Neuronal stem cell (in vitro differentiated cells): ENCODE data around the gene SEC31B.

Experiments used
- DNase-seq: peaks from one replicate; pipeline ENCODE4 v3.0.0-alpha.2; 2013; ENCODE audit warnings: low spot score
- H2AFZ ChIP-seq: one replicate; pipeline ENCODE4 v1.6.1; 2013; ENCODE audit warnings: mild to moderate bottlenecking, low read length, inconsistent platforms
- H2AK5ac ChIP-seq: 2 replicates; pipeline ENCODE4 v1.6.1; 2013; ENCODE audit warnings: low read depth, mild to moderate bottlenecking, inconsistent platforms, low read length, moderate library complexity, mixed read lengths
- H2BK120ac ChIP-seq: 2 replicates; pipeline ENCODE4 v1.6.1; 2013; ENCODE audit warnings: low read depth, mild to moderate bottlenecking, inconsistent platforms, low read length, moderate library complexity, mixed read lengths
- H2BK12ac ChIP-seq: one replicate; pipeline ENCODE4 v1.6.1; 2013; ENCODE audit warnings: low read length, inconsistent platforms
- H2BK15ac ChIP-seq: 2 replicates; pipeline ENCODE4 v1.6.1; 2013; ENCODE audit warnings: mild to moderate bottlenecking, low read length, inconsistent platforms, mixed read lengths
- H2BK5ac ChIP-seq: one replicate; pipeline ENCODE4 v1.6.1; 2013; ENCODE audit warnings: inconsistent platforms, mild to moderate bottlenecking, low read length, moderate library complexity
- H3K14ac ChIP-seq: one replicate; pipeline ENCODE4 v1.6.1; 2013; ENCODE audit warnings: low read length, inconsistent platforms
- H3K18ac ChIP-seq: 2 replicates; pipeline ENCODE4 v1.6.1; 2013; ENCODE audit warnings: low read length, inconsistent platforms
- H3K23ac ChIP-seq: 2 replicates; pipeline ENCODE4 v1.6.1; 2013; ENCODE audit warnings: low read depth, mild to moderate bottlenecking, mixed read lengths, low read length, inconsistent platforms; ENCODE audit not compliant: poor library complexity
- H3K27ac ChIP-seq: replicated peaks from 3 replicates; pipeline ENCODE4 v1.5.1; 2013; ENCODE audit warnings: low read length, inconsistent platforms
- H3K27me3 ChIP-seq, 3 experiments: 2 replicates each; pipeline ENCODE4 v1.6.1; 2013; ENCODE audit warnings: low read length in 3 of 3, mild to moderate bottlenecking in 2 of 3, inconsistent platforms in 1 of 3, low read depth in 1 of 3, mixed read lengths in 1 of 3, moderate library complexity in 1 of 3; ENCODE audit not compliant: control insufficient read depth in 3 of 3, insufficient read depth in 3 of 3
- H3K36me3 ChIP-seq, 2 donors: replicated peaks in 1 of 2; 2 replicates each; pipeline ENCODE4 v1.6.1; 2013; ENCODE audit warnings: low read length in 2 of 2; ENCODE audit not compliant: control insufficient read depth in 2 of 2, insufficient read depth in 2 of 2
- H3K4ac ChIP-seq: 2 replicates; pipeline ENCODE4 v1.6.1; 2013; ENCODE audit warnings: inconsistent platforms, mild to moderate bottlenecking, low read length, moderate library complexity
- H3K4me1 ChIP-seq, 2 donors: 1 replicate in 1 of 2; 2 replicates in 1 of 2; pipeline ENCODE4 v1.6.1; 2013; ENCODE audit warnings: low read length in 2 of 2, low read depth in 1 of 2; ENCODE audit not compliant: control insufficient read depth in 2 of 2, insufficient read depth in 1 of 2
- H3K4me2 ChIP-seq: one replicate; pipeline ENCODE4 v1.6.1; 2013; ENCODE audit warnings: mild to moderate bottlenecking, low read length, inconsistent platforms; ENCODE audit not compliant: insufficient read depth, poor library complexity, severe bottlenecking
- H3K4me3 ChIP-seq, 2 donors: 2 replicates each; pipeline ENCODE4 v1.5.1; 2013; ENCODE audit warnings: low read length in 2 of 2, mild to moderate bottlenecking in 2 of 2, inconsistent platforms in 1 of 2, moderate library complexity in 1 of 2
- H3K79me1 ChIP-seq: one replicate; pipeline ENCODE4 v1.6.1; 2013; ENCODE audit warnings: low read depth, mild to moderate bottlenecking, inconsistent platforms, low read length, moderate library complexity
- H3K9ac ChIP-seq: one replicate; pipeline ENCODE4 v1.6.1; 2013; ENCODE audit warnings: mild to moderate bottlenecking, low read depth, low read length, inconsistent platforms; ENCODE audit not compliant: poor library complexity
- H3K9me3 ChIP-seq, 2 donors: replicated peaks in 1 of 2; 2 replicates each; pipeline versions ENCODE3 to v1.6.1; 2013; ENCODE audit warnings: low read length in 2 of 2, mild to moderate bottlenecking in 2 of 2, inconsistent platforms in 1 of 2, low read depth in 1 of 2, mixed read lengths in 1 of 2, moderate library complexity in 1 of 2; ENCODE audit not compliant: control insufficient read depth in 2 of 2, insufficient read depth in 1 of 2
- H4K8ac ChIP-seq: one replicate; pipeline ENCODE4 v1.6.1; 2013; ENCODE audit warnings: low read depth, mild to moderate bottlenecking, inconsistent platforms, low read length, moderate library complexity
- H4K91ac ChIP-seq: one replicate; pipeline ENCODE4 v1.6.1; 2013; ENCODE audit warnings: low read length, low read depth, mild to moderate bottlenecking, inconsistent platforms; ENCODE audit not compliant: poor library complexity
- WGBS, 2 donors: extraction: QIAGEN DNeasy Blood & Tissue Kit; methylation state at CpG; one replicate each; pipeline ENCODE4 v1.1.7; 2013; ENCODE audit warnings: missing lambda C conversion rate in 2 of 2, mixed read lengths in 1 of 2; ENCODE audit not compliant: insufficient read length in 2 of 2, insufficient replicate concordance in 1 of 2; ENCODE audit errors: extremely low coverage in 2 of 2; 5-methylcytosine and 5-hydroxymethylcytosine counted together

SEC31B gene

GRCh38 chr10:100535338-100535714, 15.7 kb upstream of the SEC31B start:
- Histone ChIP-seq H3K14ac (no peak overlapping the region), H2BK5ac (no peak overlapping the region), H3K4me3 (peak overlapping the region; percentile 44 to 70), H2BK12ac (no peak overlapping the region), H3K9me3 (peaks cover 0 to 2% of the 10 kb centered on the region in 2 donors), H2AK5ac (no peak overlapping the region), H3K36me3 (peaks cover 9 to 38% of the 10 kb centered on the region in 2 donors), H3K23ac (no peak overlapping the region), H4K8ac (no peak overlapping the region), H3K4me1 (peaks cover 8 to 11% of the 10 kb centered on the region in 2 donors), H3K4me2 (no peak overlapping the region), H2AFZ (peak overlapping the region; percentile 95), H3K79me1 (no peaks in the 10 kb centered on the region), H3K27me3 (no peaks in the 10 kb centered on the region), H3K4ac (no peak overlapping the region), H3K18ac (no peak overlapping the region), H3K9ac (no peak overlapping the region), H4K91ac (no peak overlapping the region), H2BK15ac (no peak overlapping the region), H3K27ac (no peak overlapping the region), H2BK120ac (no peak overlapping the region)
- no peak for DNase-seq
- no CpG with 5 or more reads among the region's 4 CpGs for WGBS, 2 donors

GRCh38 chr10:100534726-100535125, 15.1 kb upstream of the SEC31B start:
- Histone ChIP-seq H3K4me1 (peaks cover 9 to 14% of the 10 kb centered on the region in 2 donors), H2BK12ac (no peak overlapping the region), H3K18ac (no peak overlapping the region), H3K9ac (no peak overlapping the region), H4K8ac (no peak overlapping the region), H2AK5ac (no peak overlapping the region), H2BK5ac (no peak overlapping the region), H3K4me3 (no peak overlapping the region), H4K91ac (no peak overlapping the region), H3K14ac (no peak overlapping the region), H3K79me1 (no peaks in the 10 kb centered on the region), H3K36me3 (peaks cover 8 to 32% of the 10 kb centered on the region in 2 donors), H3K4ac (no peak overlapping the region), H3K23ac (no peak overlapping the region), H2BK120ac (no peak overlapping the region), H3K27ac (no peak overlapping the region), H3K27me3 (no peaks in the 10 kb centered on the region), H2AFZ (peak overlapping the region; percentile 95), H2BK15ac (no peak overlapping the region), H3K9me3 (peaks cover 0 to 2% of the 10 kb centered on the region in 2 donors), H3K4me2 (no peak overlapping the region)
- no CpG with 5 or more reads among the region's 2 CpGs for whole genome bisulfite sequencing, 2 donors
- no peak for DNase-seq

DNA sequence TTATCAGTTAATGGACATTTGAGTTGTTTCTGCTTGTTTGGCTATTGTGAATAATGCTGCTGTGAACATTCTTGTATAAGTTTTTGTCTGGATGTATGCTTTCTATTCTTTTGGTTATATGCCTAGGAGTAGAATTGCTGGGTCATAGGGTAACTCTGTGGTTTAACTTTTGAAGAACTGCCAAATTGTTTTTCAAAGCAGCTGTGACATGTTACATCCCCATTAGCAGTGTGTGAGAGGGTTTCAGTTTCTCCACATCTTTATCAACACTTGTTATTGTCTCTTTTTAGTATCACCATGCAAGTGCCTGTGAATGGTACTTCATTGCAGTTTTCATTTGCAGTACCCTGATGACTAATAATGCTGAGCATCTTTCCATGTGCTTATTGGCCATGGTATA, 12.1 kb upstream of the SEC31B start:
- Histone ChIP-seq H3K27ac (no peak overlapping the region), H3K18ac (no peak overlapping the region), H3K27me3 (no peaks in the 10 kb centered on the region), H2BK12ac (no peak overlapping the region), H3K9me3 (no peaks in the 10 kb centered on the region), H2BK5ac (no peak overlapping the region), H3K4ac (no peak overlapping the region), H3K14ac (no peak overlapping the region), H2AK5ac (no peak overlapping the region), H3K36me3 (peaks cover 2 to 21% of the 10 kb centered on the region in 2 donors), H3K79me1 (peaks cover 4% of the 10 kb centered on the region), H2BK120ac (no peak overlapping the region), H3K4me2 (no peak overlapping the region), H4K8ac (no peak overlapping the region), H2AFZ (no peak overlapping the region), H3K23ac (no peak overlapping the region), H2BK15ac (no peak overlapping the region), H4K91ac (no peak overlapping the region), H3K4me1 (peaks cover 11 to 22% of the 10 kb centered on the region in 2 donors), H3K9ac (no peak overlapping the region), H3K4me3 (no peak overlapping the region)
- DNase-seq: no peak

DNA sequence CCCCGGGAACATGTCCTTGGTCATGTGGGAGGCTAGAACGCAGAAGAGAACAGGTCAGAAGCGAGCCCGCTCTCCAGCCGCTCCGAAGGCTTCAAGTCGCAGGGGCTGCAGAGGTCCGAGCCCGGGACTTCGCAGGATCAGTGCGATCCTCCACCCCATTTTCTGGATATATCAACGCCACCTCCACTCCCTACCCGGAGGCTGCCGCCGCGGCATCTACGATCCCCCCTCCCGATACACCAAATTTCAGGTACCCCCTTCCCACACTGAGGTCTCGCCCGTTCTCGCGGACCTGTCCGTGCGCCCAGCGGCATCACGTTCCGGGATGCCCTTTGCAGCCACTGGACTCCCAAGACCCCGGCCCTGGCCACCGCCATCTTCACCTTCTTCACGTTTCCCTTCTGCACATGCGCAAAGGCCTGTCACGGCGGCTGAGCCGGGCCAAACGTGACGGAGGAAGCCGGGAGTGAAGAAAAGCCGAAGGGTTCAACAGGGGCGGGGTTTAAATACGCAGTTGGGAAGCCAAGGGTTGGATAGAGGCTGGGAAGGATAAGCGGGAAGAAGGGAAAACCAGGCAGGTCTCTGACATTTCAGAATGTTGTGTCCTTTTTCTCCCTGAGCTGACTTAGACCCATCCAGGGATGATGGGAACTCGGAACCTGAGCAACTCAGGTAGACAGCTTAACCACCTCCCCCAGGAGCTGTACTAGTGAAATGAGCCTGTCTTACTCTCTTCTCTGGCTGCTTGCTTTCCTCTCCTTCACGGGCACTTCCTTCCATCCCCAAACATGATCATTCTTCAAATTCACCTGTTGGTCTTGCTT, 10.0 kb upstream of the SEC31B start, which contains the start of gene NDUFB8:
TSS of gene NDUFB8 (minus strand) at position 397 of the 824 bp plus-strand sequence. CDS start at position 377, 20 bp downstream.
- H2BK12ac ChIP-seq: no peak within 1 kb of the TSS
- peak; percentile 77 for DNase-seq
- H3K27ac ChIP-seq: no peak within 1 kb of the TSS
- H2AFZ ChIP-seq: peak within 1 kb of the TSS; percentile 87
- no peaks in the 10 kb centered on the region for H3K27me3 ChIP-seq
- H2BK120ac ChIP-seq: no peak within 1 kb of the TSS
- H3K4me3 ChIP-seq: peak within 1 kb of the TSS; percentile 89 to 92
- peak within 1 kb of the TSS; percentile 98 for H3K9ac ChIP-seq
- H3K9me3 ChIP-seq: no peaks in the 10 kb centered on the region
- peak within 1 kb of the TSS; percentile 55 for H4K8ac ChIP-seq
- H3K4me1 ChIP-seq: peaks cover 4 to 14% of the 10 kb centered on the region in 2 donors
- H3K4me2 ChIP-seq: peak within 1 kb of the TSS; percentile 69
- no peak within 1 kb of the TSS for H3K4ac ChIP-seq
- no peak within 1 kb of the TSS for H4K91ac ChIP-seq
- H3K18ac ChIP-seq: peak within 1 kb of the TSS; percentile 97
- no peak within 1 kb of the TSS for H3K14ac ChIP-seq
- H3K36me3 ChIP-seq: peaks cover 10 to 39% of the 10 kb centered on the region in 2 donors
- H3K79me1 ChIP-seq: peaks cover 4% of the 10 kb centered on the region
- H2BK5ac ChIP-seq: no peak within 1 kb of the TSS
- H2AK5ac ChIP-seq: peak within 1 kb of the TSS; percentile 12
- WGBS, 2 donors: no CpG with 5 or more reads among the region's 43 CpGs
- H2BK15ac ChIP-seq: peak within 1 kb of the TSS; percentile 13
- H3K23ac ChIP-seq: peak within 1 kb of the TSS; percentile 37
